Heart left ventricle (tissue), 13 donors: Measurements from ENCODE around the gene CGRRF1.

Experiments used
- CTCF ChIP-seq, 12 donors: fragments of 200-600 bp; sonication (generic) in 4 of 12; IDR thresholded peaks; one replicate each; pipeline versions ENCODE4 v1.5.0 to v1.8.0; 2018 to 2022; ENCODE audit warnings: antibody characterized with exemption in 12 of 12, mild to moderate bottlenecking in 5 of 12
- POLR2A ChIP-seq, 2 donors: fragments of 450-650 bp; IDR thresholded peaks; one replicate each; pipeline ENCODE4 v1.6.1; 2017; ENCODE audit warnings: antibody characterized with exemption in 2 of 2, mild to moderate bottlenecking in 2 of 2, moderate library complexity in 2 of 2
- donor health status: ischemic (EF 13 %, LVEDD 7.1; RV severe dilation, severe dysfunction).
- donor health status: DM: no; HTN: yes; CAD: no.
- donor health status: DM: no; HTN: no; CAD: no.
- donor health status: ischemic (EF 25% LVEDD 6.9; RV normal size, moderate dysfunction).
- donor health status: ischemic (EF 25% LVEDD 5.7; RV mildly dilated, moderate dysfunction).
- donor health status: ischemic (EF 35%, LVEDD 5.7; RV mildly dilated, moderate dysfunction).
- donor health status: nonischemic (EF 11% LVEDD 7.7; RV severe dilation, severe dysfunction).
- donor health status: DM: yes; HTN: yes; CAD: no.
- donor health status: PGD.
- donor health status: ischemic (EF 29% LVEDD 5.4; RV normal size, mild dysfunction).
- donor health status: nonischemic (EF 23%, LVEDD 6.1; RV moderate dilation, normal function).

- TF ChIP-seq POLR2A (IDR thresholded peaks at IDR 0.05) (no peak), CTCF (IDR thresholded peaks at IDR 0.05) (no peak)
Measured at GRCh38 chr14:54562334-54562733, 52.6 kb downstream of the CGRRF1 start.
